ENCODE measurements around the gene GHR.

GRCh38 chr5:42374679-42375273, 48.5 kb upstream of the GHR start:
- TF ChIP-seq CTCF (conservative IDR thresholded peaks at IDR 0.05; ENCODE audit: low read depth, low read length) (no peak), EZH2 (IDR thresholded peaks at IDR 0.05; ENCODE audit: borderline replicate concordance, low read depth, low read length, poor library complexity, severe bottlenecking) (no peak)
